NCI-H774 (cell line): ENCODE data around the gene TUBA1B.
"Not testable (repeated sequence)": the region's sequence is repeated elsewhere in the genome, so short reads cannot be mapped to it uniquely, and the experiment has no call there.

Source experiments
- DNase-seq: peaks from one replicate; lab custom pipeline; 2025; lab: John Stamatoyannopoulos, UW

The TUBA1B gene

GRCh38 chr12:49131051-49131893 is at the start of gene TUBA1B:
TSS of gene TUBA1B (minus strand) at chr12:49131395. CDS start at chr12:49131300, 95 bp downstream.
- DNase-seq, result peak; percentile 97

DNA sequence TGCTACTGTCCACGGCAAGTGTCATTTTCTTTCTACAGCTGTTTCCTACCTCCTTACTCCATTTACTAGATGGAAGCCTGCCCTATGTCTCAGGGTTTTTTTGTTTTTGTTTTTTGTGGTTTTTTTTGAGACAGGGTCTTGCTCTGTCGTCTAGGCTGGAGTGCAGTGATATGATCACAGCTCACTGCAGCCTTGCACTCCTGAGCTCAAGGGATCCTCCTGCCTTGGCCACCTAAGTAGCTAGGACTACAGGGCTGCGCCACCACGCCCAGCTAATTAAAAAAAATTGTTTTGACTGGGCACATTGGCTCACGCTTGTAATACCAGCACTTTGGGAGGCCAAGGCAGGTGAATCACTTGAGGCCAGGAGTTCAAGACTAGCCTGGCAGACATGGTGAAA is 43.0 kb upstream of the TUBA1B start:
- DNase-seq, result no peak

DNA sequence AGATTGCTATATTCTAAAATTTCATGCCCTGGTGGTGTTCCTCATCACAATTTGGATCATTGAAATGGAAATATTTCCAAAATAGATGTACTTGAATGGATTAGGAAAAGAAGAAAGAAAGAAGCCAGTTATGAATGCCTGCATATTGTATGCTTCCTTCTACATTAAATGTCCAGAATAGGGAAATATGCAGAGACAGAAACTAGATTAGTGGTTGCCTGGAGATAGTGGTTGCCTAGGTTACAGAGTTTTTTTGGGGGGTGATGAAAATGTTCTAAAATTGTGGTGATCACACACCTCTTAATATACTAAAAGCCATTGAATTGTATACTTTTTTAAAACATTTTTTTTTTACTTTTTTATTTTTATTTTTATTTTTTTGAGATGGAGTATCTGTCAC is 39.7 kb upstream of the TUBA1B start:
- no peak for DNase-seq

DNA sequence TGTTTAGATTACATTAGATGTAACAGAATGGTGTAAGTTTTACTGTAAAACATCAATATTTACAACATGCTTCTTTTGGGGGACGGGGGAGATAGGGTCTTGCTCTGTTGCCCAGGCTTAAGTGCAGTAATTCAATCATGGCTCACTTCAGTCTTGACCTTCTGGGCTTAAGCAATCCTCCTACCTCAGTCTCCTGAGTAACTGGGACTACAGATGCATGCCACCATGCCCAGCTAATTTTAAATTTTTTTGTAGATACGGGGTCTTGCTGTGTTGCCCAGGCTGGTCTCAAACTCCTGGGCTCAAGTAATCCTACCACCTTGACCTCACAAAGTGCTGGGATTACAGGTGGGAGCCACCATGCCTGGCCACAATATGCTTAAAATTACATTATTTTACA is 33.9 kb upstream of the TUBA1B start:
- DNase-seq, result no peak

GRCh38 chr12:49161901-49162300 is 30.7 kb upstream of the TUBA1B start:
- DNase-seq, result not testable (repeated sequence)

GRCh38 chr12:49161092-49161795 is 30.0 kb upstream of the TUBA1B start:
- DNase-seq, result no peak

DNA sequence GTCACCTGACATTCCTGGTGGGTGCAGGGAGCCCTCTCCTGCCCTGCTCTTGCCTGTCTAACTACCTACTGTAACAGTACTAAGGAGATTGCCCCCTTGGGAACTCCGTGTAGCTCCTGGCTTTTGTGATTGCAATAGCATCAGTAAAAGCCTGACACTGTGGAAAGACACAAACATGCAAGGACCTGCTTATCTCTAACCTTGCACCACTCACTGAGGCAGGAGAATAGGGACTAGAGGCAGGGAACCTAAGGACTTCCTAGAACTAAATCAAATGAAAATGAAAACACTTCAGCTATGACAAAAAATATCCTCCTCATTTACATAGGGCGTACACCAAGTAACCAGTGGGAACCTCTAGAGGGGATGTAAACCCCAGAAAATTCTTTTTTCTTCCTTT is 29.2 kb upstream of the TUBA1B start:
- no peak for DNase-seq

DNA sequence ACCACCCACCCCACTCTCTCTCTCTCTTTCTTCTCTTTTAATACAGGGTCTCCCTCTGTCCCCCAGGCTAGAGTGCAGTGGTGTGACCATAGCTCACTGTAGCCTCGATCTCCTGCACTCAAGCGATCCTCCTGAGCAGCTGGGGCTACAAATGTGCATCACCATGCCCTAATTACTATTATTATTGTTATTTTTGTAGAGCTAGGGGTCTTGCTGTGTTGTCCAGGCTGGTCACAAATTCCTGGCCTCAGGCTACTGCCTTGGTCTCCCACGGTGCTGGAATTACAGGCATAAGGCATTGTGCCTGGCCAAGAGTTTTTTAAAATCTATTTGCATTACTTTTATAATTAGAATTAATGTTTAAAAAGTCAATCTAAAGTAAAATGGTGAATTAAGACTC is 23.0 kb upstream of the TUBA1B start:
- no peak for DNase-seq

DNA sequence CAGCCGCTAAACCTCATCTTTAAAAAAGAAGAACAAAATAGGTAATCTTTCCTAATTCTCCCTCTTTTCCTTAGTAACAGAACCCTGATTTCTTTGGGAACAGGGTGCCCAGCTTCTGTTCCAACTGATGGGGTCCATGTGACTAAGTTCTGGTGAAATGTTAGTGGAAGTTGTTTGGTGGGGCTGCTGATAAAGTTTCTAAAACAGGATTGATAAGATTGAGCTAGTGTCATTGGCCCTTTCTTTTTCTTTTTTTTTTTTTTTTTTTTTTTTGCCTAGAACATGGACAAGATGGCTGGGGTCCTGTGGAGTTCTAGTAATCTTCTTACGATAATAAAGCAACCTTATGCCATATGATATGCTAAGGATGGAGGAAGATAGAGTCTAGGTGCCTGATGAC is 16.2 kb upstream of the TUBA1B start:
- DNase-seq, result no peak

GRCh38 chr12:49146406-49146805 is 15.2 kb upstream of the TUBA1B start:
- DNase-seq, result no peak

- no peak for DNase-seq
Observed at GRCh38 chr12:49144384-49144783, 13.2 kb upstream of the TUBA1B start.

DNA sequence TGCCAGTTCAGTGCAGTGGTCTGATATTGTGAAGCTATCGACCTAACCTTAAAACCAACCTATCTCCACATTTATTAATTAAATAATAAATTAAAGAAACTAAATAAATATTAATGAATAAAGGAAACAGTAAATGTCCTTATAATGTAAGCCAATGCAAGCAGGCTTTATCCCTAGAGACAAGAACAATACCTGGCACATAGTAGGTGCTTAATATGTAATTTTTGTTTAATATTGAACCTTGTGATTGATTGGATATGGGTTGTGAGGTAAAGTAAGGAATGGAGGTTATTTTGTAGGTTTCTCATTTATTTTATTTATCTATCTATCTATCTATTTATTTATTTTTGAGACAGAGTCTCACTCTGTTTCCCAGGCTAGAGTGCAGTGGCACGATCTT is 7.8 kb upstream of the TUBA1B start:
- no peak for DNase-seq

DNA sequence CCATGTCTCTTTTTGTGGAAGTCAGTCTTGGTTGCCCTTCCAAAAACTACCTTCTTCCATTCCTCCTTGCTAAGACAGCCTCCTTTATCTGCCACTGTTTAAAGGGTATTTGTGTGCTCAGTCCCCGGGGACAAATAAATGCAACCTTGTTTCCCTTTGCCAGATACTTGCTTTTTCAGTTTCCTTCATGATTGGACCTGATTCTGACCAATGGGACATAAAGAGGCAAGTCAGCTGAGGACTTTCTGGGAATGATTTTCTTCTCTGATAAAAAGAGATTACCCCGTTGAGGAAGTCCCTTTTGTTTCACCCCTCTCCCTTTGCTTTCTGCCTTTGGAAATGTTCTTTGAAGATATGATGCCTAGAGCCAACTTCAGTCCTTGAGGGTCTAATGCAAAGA is 7.4 kb upstream of the TUBA1B start:
- DNase-seq, result no peak

DNA sequence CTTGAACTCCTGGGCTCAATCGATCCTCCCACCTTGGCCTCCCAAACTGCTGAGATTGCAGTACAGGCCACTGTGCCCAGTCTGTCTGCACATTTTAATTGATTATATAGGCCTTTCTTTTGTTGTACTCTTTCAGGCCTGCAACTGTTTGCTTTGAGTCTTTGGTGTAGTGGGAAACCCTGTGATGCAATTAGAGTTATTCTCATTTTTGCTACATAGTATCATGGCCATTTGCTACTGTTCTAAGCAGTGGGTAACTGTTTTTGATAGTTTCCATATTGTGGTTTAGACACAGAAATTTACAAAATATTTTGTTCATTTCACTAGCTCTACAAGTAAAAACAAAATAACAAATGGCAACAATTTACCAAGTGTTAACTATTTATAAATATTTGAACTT is 6.3 kb upstream of the TUBA1B start:
- DNase-seq, result no peak

- DNase-seq, result not testable (repeated sequence)
Observed at GRCh38 chr12:49136997-49137396, 5.8 kb upstream of the TUBA1B start.

DNA sequence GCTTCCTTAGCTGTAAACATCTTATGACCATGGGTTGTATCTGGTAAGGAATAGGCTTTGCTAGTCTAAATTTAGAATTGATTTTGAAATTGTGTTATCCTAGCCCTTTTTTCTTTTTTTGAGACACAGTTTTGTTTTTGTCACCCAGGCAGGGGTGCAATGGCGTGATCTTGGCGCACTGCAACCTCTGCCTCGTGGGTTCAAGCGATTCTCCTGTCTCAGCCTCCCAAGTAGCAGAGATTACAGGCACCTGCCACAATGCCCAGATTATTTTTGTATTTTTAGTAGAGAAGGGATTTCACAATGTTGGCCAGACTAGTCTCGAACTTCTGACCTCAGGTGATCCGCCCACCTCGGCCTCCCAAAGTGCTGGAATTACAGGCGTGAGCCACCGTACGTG is 2.4 kb upstream of the TUBA1B start:
- DNase-seq, result no peak

- DNase-seq, result no peak
Observed at GRCh38 chr12:49133014-49133413, 1.8 kb upstream of the TUBA1B start.

DNA sequence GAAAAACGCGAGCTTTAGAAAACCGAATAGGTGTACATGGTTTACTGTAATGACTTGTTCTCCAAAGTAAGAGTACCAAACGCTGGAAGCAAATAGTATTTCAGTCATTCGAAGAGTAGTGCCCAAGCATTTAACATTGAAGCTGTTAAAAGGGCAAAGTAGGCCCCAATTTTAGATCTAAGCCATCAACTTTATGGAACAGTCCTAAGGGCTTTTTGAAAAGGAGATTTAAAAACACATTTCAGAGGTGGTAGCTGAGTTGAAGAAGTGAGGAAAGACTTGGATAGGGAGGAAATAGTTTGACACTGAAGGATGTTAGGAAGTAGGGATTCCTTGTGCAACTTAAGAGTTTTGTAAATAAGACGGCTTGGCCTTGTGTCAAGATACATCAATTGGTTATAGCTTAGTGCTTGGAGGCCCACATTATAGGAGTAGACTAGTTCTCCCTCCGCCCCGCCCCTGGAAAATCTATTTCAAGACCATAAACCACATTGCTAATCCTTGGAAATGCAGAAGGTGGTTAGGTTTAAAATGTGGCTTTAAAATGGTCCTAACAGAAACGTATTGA is 783 bp upstream of the TUBA1B start:
- DNase-seq, result peak; percentile 31

GRCh38 chr12:49130151-49131050 is 794 bp downstream of the TUBA1B start:
- DNase-seq, result peak; percentile 96

- no peak for DNase-seq
Observed at GRCh38 chr12:49129332-49130150, 1.7 kb downstream of the TUBA1B start.

DNA sequence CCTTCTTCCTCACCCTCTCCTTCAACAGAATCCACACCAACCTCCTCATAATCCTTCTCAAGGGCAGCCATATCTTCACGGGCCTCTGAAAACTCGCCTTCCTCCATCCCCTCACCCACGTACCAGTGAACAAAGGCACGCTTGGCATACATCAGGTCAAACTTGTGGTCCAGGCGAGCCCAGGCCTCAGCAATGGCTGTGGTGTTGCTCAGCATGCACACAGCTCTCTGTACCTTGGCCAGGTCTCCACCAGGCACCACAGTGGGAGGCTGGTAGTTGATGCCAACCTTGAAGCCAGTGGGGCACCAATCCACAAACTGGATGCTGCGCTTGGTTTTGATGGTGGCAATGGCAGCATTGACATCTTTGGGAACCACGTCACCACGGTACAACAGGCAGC is 3.2 kb downstream of the TUBA1B start:
- DNase-seq, result not testable (repeated sequence)
